HUDEP-2 (cell line): ENCODE results near the gene PGA5.
"Not testable (repeated sequence)": the region's sequence is repeated elsewhere in the genome, so short reads cannot be mapped to it uniquely, and the experiment has no call there.

ENCODE experiments used
- DNase-seq, 76 experiments: peaks; one replicate each; lab custom pipeline; 2025; ENCODE audit not compliant: unreplicated experiment in 76 of 76; lab: John Stamatoyannopoulos, UW

The PGA5 gene

GRCh38 chr11:61222692-61223091 is 18.3 kb upstream of the PGA5 start:
- not testable (repeated sequence) for DNase-seq

- DNase-seq: not testable (repeated sequence)
These were observed 14.4 kb upstream of the PGA5 start for GRCh38 chr11:61226457-61227137.

- DNase-seq: not testable (repeated sequence)
These were observed 11.5 kb upstream of the PGA5 start for GRCh38 chr11:61229458-61229857.

- DNase-seq: not testable (repeated sequence)
These were observed 9.9 kb upstream of the PGA5 start for GRCh38 chr11:61231033-61231432.

GRCh38 chr11:61231585-61231984 is 9.4 kb upstream of the PGA5 start:
- DNase-seq: not testable (repeated sequence)

GRCh38 chr11:61232548-61233145 is 8.3 kb upstream of the PGA5 start:
- not testable (repeated sequence) for DNase-seq

GRCh38 chr11:61237130-61237529 is 3.8 kb upstream of the PGA5 start:
- DNase-seq: not testable (repeated sequence)

GRCh38 chr11:61240288-61240687 is 687 bp upstream of the PGA5 start:
- not testable (repeated sequence) for DNase-seq

- DNase-seq: not testable (repeated sequence)
These were observed 551 bp downstream of the PGA5 start for GRCh38 chr11:61241526-61241925.

GRCh38 chr11:61245284-61245964 is 4.4 kb downstream of the PGA5 start:
- DNase-seq: not testable (repeated sequence)

- DNase-seq: not testable (repeated sequence)
These were observed 7.1 kb downstream of the PGA5 start for GRCh38 chr11:61248071-61248470.

- not testable (repeated sequence) for DNase-seq
These were observed 8.2 kb downstream of the PGA5 start for GRCh38 chr11:61249201-61249600.

GRCh38 chr11:61250796-61251765 is 10.1 kb downstream of the PGA5 start:
- not testable (repeated sequence) for DNase-seq

GRCh38 chr11:61252332-61252731 is 11.4 kb downstream of the PGA5 start:
- DNase-seq: not testable (repeated sequence)

GRCh38 chr11:61254403-61255025 is 13.5 kb downstream of the PGA5 start:
- DNase-seq: peak in 70 of 76 experiments; percentile 8 to 82 (median 61)

- DNase-seq: no peak
These were observed 15.9 kb downstream of the PGA5 start for GRCh38 chr11:61256710-61257482.

GRCh38 chr11:61258546-61258945 is 17.6 kb downstream of the PGA5 start:
- no peak for DNase-seq

GRCh38 chr11:61259363-61259762 is 18.4 kb downstream of the PGA5 start:
- no peak for DNase-seq

GRCh38 chr11:61264371-61264770 is 23.4 kb downstream of the PGA5 start:
- no peak for DNase-seq
